HUDEP-2 (cell line): ENCODE results near the gene NEK1.
A peak's percentile ranks its signal among the peaks of the same experiment; 100 is the strongest.
"Not testable (repeated sequence)": the region's sequence is repeated elsewhere in the genome, so short reads cannot be mapped to it uniquely, and the experiment has no call there.

Source experiments
- DNase-seq, 76 experiments: peaks; one replicate each; lab custom pipeline; 2025; ENCODE audit not compliant: unreplicated experiment in 76 of 76; lab: John Stamatoyannopoulos, UW

The NEK1 gene

DNA sequence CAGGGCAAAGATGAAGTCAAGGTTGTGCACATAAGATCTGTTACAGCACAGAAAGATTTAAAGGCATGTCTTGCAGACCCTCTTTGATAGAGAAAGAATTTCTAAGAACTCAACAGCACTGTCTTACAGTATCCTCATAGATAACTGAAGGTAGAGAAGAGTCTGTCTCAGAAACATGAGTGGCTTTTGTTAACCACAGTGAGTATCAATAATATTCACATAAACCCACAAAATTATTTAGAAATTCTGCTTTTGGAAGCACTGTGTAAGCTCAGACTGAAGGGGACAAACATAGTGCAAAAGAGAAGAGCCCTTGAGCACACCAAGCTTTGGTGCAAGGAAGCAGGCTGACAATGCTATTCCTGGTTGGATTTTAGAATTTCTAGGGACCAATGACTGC is 175.6 kb downstream of the NEK1 start:
- no peak for DNase-seq

- no peak for DNase-seq
Measured at GRCh38 chr4:169428376-169428775, 184.0 kb downstream of the NEK1 start.

GRCh38 chr4:169427727-169428126 is 184.7 kb downstream of the NEK1 start:
- not testable (repeated sequence) for DNase-seq

- no peak for DNase-seq
Measured at GRCh38 chr4:169420291-169420690, 192.1 kb downstream of the NEK1 start.

DNA sequence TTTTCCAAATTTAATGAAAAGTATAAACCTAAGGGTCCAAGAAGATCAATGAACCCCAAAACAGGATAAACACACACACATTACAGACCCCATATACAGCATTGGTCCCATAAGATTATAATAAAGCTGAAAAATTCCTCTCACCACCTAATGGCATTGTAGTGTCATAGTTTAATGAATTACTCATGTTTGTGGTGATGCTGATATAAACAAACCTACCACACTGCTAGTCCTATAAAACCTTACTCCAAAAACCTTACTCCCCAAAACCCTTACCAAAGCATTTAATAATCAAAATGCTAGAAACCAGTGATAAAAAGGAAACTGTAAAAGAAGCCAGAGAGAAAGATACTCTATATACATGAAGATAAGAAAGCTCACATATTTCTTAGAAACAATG is 193.5 kb downstream of the NEK1 start:
- no peak for DNase-seq

GRCh38 chr4:169417629-169418282 is 194.6 kb downstream of the NEK1 start:
- DNase-seq, result no peak

DNA sequence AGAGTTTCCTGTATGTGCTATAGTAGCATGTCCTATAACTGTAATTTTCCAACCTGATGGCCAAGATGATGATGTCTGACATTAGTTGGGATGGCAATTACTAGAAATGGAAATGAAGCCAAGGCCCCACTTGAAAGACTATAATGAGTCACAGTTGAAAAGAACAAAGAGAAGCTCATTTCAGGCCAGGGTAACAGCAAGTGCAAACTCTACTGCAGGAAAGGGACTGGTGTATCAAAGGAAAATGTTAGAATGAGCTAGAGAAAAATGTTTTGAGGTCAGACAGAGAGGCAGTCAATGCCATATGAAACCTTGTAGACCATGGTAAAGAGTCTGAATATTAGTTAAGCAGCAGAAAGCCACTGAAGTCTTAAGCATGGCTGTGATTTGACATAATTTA is 195.4 kb downstream of the NEK1 start:
- DNase-seq, result no peak

DNA sequence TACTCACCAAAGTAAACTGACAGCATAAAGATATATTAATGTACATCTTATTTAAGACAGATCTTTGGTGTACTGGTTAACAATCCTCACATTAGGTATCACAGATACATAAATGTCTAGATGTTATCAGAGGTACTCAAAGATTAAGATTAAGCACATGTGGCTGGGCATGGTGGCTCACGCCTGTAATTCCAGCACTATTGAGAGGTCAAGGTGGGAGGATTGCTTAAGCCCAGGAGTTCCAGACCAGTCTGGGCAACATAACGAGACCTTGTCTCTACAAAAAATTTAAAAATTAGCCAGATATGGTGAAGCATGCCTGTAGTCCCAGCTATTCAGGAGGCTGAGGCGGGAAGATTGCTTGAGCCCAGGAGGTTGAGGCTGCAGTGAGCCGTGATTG is 195.9 kb downstream of the NEK1 start:
- no peak for DNase-seq

- DNase-seq, result no peak
Measured at GRCh38 chr4:169414913-169415312, 197.5 kb downstream of the NEK1 start.

- DNase-seq, result no peak
Measured at GRCh38 chr4:169412046-169412445, 200.3 kb downstream of the NEK1 start.

DNA sequence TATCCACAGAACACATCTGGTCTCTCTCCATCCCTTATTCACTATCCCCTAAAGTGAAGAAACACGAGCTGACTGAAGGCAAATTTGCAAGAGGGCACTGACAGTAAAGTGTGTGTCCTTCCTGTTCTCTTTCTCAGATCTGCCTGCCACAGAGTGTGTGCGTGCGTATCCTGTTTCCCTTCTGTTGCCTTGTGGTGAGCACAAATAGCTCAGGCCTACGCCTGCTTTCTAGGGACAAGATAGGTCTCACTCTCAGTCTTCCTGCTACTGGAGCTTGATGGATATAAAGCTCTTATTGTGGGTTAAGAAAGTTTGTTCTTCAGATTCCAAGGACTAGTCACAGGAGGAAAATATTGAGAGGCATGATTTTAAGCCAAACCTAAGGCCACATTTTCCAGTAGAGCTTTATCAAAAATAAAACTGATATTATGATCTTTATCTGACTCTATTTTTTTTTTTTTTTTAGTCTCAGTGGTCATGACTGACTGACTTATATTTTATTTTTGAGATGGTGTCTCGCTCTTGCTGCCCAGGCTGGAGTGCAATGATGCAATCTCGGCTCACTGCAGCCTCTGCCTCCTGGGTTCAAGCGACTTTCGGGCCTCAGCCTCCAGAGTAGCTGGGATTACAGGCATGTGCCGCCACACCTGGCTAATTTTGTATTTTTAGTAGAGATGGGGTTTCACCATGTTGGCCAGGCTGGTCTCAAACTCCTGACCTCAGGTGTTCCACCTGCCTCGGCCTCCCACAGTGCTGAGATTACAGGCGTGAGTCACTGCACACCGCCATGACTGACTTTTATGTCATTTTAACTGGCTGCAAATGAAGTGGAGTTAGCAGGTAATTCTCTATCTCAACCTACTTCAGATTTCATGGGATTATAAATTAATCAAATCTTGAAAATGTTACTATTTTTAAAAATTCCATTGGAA is 201.3 kb downstream of the NEK1 start:
- peak in 1 of 76 experiments; percentile 0 for DNase-seq

DNA sequence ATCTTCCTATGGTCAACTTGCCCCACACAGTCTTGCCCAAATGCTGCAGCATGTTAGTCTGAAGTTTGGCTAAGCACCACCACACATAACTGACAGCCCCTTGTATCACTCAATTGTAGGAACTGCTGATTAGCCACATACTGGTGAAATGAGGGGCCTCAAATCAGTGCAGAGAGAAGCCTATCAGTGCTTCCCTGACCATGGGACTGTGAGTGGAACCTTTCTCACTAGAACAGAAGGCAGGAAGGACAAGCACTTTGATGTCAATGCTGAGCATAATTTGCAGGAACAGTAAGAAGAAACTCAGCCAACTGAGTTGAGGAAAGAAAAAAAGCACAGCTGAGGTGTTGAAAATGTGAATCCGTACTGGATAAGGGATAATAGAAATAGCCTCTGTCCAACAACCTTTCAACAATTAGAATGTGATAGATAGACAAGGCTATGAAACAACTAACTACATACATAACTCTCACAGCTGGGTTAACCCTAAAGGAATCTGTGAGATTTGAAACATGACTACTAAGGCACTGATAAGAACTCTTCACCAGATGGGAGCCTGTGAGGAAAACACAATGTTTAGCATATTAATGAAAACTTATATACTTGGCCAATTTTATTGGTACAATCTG is 205.1 kb downstream of the NEK1 start:
- no peak for DNase-seq

DNA sequence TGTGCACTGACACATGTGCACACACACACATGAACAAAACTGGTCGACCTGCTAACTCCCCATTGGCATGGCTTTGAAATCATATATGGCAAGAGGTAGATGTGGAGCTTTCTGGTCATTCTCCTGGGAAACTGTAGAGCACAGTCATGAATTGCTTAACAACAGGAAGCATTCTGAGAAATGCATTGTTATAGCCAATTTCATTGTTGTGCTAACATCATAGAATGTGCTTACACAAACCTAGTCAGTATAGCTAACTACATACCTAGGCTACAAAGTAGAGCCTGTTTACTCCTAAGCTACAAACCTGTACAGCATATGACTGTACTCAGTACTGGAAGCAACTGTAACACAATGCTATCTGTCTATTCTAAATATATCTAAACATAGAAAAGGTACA is 207.4 kb downstream of the NEK1 start:
- DNase-seq, result no peak

GRCh38 chr4:169400832-169401231 is 211.6 kb downstream of the NEK1 start:
- DNase-seq, result no peak

GRCh38 chr4:169399976-169400767 is 212.2 kb downstream of the NEK1 start:
- no peak for DNase-seq

- no peak for DNase-seq
Measured at GRCh38 chr4:169398316-169398715, 214.1 kb downstream of the NEK1 start.

GRCh38 chr4:169397762-169398161 is 214.6 kb downstream of the NEK1 start:
- DNase-seq, result no peak

GRCh38 chr4:169385376-169385775 is 227.0 kb downstream of the NEK1 start:
- no peak for DNase-seq

DNA sequence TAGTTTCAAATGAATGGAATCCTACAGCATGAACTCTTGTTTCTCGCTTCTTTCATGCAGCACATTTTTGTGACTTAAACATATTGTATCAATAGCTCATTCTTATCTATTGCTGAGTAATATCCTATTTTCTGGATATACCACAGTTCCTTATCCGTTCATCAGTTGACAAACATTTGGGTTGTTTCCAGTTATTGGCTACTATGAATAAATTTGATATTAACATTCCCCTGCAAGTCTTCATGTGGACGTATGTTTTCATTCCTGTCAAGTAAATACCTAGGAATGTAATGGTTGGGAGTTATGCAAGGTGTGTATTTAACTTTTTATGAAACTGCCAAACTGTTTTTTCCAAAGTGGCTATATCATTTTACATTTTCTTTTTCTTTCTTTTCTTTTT is 227.6 kb downstream of the NEK1 start:
- no peak for DNase-seq

DNA sequence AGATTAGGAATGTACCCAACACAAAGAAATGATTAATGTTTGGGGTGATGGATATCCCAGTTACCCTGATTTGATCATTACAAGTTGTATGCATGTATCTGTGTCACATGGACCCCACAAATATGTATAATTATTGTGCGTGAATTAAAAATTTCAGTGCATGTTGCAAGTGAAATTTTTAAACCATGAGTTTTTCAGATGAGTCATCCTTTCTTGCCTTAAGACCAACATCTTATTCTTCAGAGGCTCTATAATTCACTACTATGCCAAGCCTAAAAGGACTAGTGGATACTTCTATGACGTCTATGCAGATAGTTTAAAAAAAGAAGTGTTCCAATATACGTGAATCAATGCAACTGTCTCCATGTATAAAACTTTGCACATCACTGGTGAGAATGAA is 228.7 kb downstream of the NEK1 start:
- no peak for DNase-seq

GRCh38 chr4:169379688-169380087 is 232.7 kb downstream of the NEK1 start:
- no peak for DNase-seq
